Brain pericyte (primary cell): ENCODE data around the gene ATG4D.
A peak's percentile ranks its signal among the peaks of the same experiment; 100 is the strongest.
"Not testable (repeated sequence)": the region's sequence is repeated elsewhere in the genome, so short reads cannot be mapped to it uniquely, and the experiment has no call there.

Experiments
- DNase-seq: peaks from one replicate; pipeline ENCODE4 v3.0.0-alpha.2; 2012; ENCODE audit warnings: low read depth, low spot score

ATG4D gene

GRCh38 chr19:10552510-10553053 lies 8.9 kb downstream of the ATG4D start:
- no peak for DNase-seq

GRCh38 chr19:10553087-10553667 lies 9.5 kb downstream of the ATG4D start:
- DNase-seq = no peak

- no peak for DNase-seq
Measured at GRCh38 chr19:10553943-10554381, 10.3 kb downstream of the ATG4D start.

GRCh38 chr19:10554760-10555609 lies 11.3 kb downstream of the ATG4D start:
- DNase-seq = no peak

GRCh38 chr19:10555610-10555973 lies 11.9 kb downstream of the ATG4D start:
- DNase-seq = no peak

- DNase-seq = no peak
Measured at GRCh38 chr19:10557603-10558197, 14.0 kb downstream of the ATG4D start.

GRCh38 chr19:10560154-10560553 lies 16.4 kb downstream of the ATG4D start:
- DNase-seq = no peak

GRCh38 chr19:10562609-10563008 lies 18.9 kb downstream of the ATG4D start:
- DNase-seq = no peak

- no peak for DNase-seq
Measured at GRCh38 chr19:10565028-10565566, 21.4 kb downstream of the ATG4D start.

- peak; percentile 91 for DNase-seq
Measured at GRCh38 chr19:10565567-10566407, 22.1 kb downstream of the ATG4D start, which contains the start of gene KRI1. KRI1 (minus strand) TSS chr19:10566010; CDS start chr19:10565999, 11 bp downstream.

GRCh38 chr19:10566408-10566657 lies 22.6 kb downstream of the ATG4D start:
- DNase-seq = no peak

- no peak for DNase-seq
Measured at GRCh38 chr19:10566658-10567410, 23.1 kb downstream of the ATG4D start.

GRCh38 chr19:10567656-10568055 lies 24.0 kb downstream of the ATG4D start:
- no peak for DNase-seq

- DNase-seq = no peak
Measured at GRCh38 chr19:10568062-10568825, 24.5 kb downstream of the ATG4D start.

- DNase-seq = peak; percentile 99
Measured at GRCh38 chr19:10568826-10569651, 25.3 kb downstream of the ATG4D start, which contains the start of gene CDKN2D. CDKN2D (minus strand) TSS chr19:10568979; CDS start chr19:10568653, 326 bp downstream.

GRCh38 chr19:10573793-10574192 lies 30.1 kb downstream of the ATG4D start:
- not testable (repeated sequence) for DNase-seq

- no peak for DNase-seq
Measured at GRCh38 chr19:10574462-10574861, 30.8 kb downstream of the ATG4D start.

- no peak for DNase-seq
Measured at GRCh38 chr19:10575011-10575716, 31.5 kb downstream of the ATG4D start.
